UCSD-AML1 (cell line): ENCODE measurements around the gene SLC38A11.

Experiments
- DNase-seq: peaks from one replicate; lab custom pipeline; 2025; ENCODE audit not compliant: unreplicated experiment; lab: John Stamatoyannopoulos, UW

SLC38A11 gene

DNA sequence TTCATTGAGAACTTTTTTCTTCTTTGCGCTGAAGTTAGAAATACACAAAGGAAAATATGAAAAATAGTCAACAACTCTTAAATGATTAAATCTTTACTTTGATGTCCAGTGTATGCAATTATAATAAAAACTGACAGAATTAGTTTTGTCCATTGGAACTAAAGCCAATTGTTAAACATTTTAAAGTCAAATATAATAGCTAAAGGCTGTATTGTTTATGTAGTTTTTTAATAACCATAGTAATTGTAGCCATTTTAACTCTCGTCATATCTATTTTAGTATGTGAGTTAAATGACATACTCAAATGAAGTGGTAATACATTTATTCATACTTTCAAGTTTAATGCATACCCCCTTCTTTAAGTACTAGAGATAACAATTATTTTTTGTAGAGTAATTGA is 109.0 kb downstream of the SLC38A11 start:
- DNase-seq, result no peak
